HepG2 (cell line): ENCODE data around the gene SLC7A10. TPM values are rescaled to one million over a fixed set of nuclear protein-coding genes. Genes with fewer than 3 reads are reported as not detected.
A peak's percentile ranks its signal among the peaks of the same experiment; 100 is the strongest.

Source experiments
- AKNA ChIP-seq: sonication (generic); formaldehyde crosslinking; IDR thresholded peaks from 2 replicates; pipeline ENCODE4 v1.4.0; 2020; ENCODE audit warnings: missing genetic modification reagents, borderline replicate concordance
- ARNT ChIP-seq: fragments of 450-650 bp; IDR thresholded peaks from 2 replicates; pipeline ENCODE4 v1.6.1; 2017
- FOXO4 ChIP-seq: sonication (generic); formaldehyde crosslinking; conservative IDR thresholded peaks from 2 replicates; pipeline ENCODE4 v1.8.1; 2023; ENCODE audit warnings: missing genetic modification reagents
- HNF4G ChIP-seq, 2 experiments: sonication (generic) in 1 of 2; formaldehyde crosslinking in 1 of 2; IDR thresholded peaks; 2 replicates each; pipeline versions ENCODE4 v1.4.0 to v1.6.1; 2011 to 2020; ENCODE audit warnings: borderline replicate concordance in 2 of 2, low read depth in 2 of 2, mild to moderate bottlenecking in 2 of 2, low read length in 1 of 2, missing genetic modification reagents in 1 of 2, moderate library complexity in 1 of 2
- MEIS2 ChIP-seq: sonication (generic); formaldehyde crosslinking; IDR thresholded peaks from 2 replicates; pipeline ENCODE4 v1.9.0; 2021; ENCODE audit warnings: mild to moderate bottlenecking, missing genetic modification reagents
- MTA1 ChIP-seq: sonication (generic); formaldehyde crosslinking; IDR thresholded peaks from 2 replicates; pipeline ENCODE4 v1.4.0; 2020; ENCODE audit warnings: missing genetic modification reagents, mild to moderate bottlenecking, borderline replicate concordance
- NR1H2 ChIP-seq: sonication (generic); formaldehyde crosslinking; IDR thresholded peaks from 2 replicates; pipeline ENCODE4 v1.8.1; 2022; ENCODE audit warnings: low read depth, missing genetic modification reagents, borderline replicate concordance
- PLSCR1 ChIP-seq: sonication (generic); formaldehyde crosslinking; IDR thresholded peaks from 2 replicates; pipeline ENCODE4 v1.5.0; 2020; ENCODE audit warnings: missing genetic modification reagents, mild to moderate bottlenecking, borderline replicate concordance
- RARA ChIP-seq: IDR thresholded peaks from 2 replicates; pipeline ENCODE4 v1.6.1; 2016; ENCODE audit warnings: missing genetic modification reagents, missing compliant biosample characterization
- ZNF205 ChIP-seq: IDR thresholded peaks from 2 replicates; pipeline ENCODE4 v1.6.1; 2018; ENCODE audit warnings: missing biosample characterization, missing genetic modification reagents
- ZNF331 ChIP-seq: sonication (generic); formaldehyde crosslinking; IDR thresholded peaks from 2 replicates; pipeline ENCODE4 v1.4.0; 2020; ENCODE audit warnings: missing genetic modification reagents
- ZNF501 ChIP-seq: sonication (generic); formaldehyde crosslinking; IDR thresholded peaks from 2 replicates; pipeline ENCODE4 v1.5.1; 2020; ENCODE audit warnings: mild to moderate bottlenecking, moderate library complexity, missing genetic modification reagents
- ZNF646 ChIP-seq: sonication (generic); formaldehyde crosslinking; IDR thresholded peaks from 2 replicates; pipeline ENCODE4 v1.9.0; 2021; ENCODE audit warnings: mild to moderate bottlenecking, missing genetic modification reagents
- polyA plus RNA-seq, 8 experiments: library from polyadenylated mRNA; depleted of rRNA in 3 of 8; stranded (reverse) in 7 of 8; unstranded in 1 of 8; fragments of >200 nt; fragmentation: Illumina TruSeq in 4 of 8; extraction: Trizol in 4 of 8; gene quantifications; 2 replicates each; pipeline versions ENCODE4 v1.2.1 to v1.2.3, GENCODE V29; 2011 to 2016; ENCODE audit warnings: low read depth in 4 of 8, missing spikeins in 1 of 8, mixed read lengths in 1 of 8; ENCODE audit not compliant: insufficient read depth in 1 of 8
- total RNA-seq, 5 experiments: library from RNA; depleted of rRNA; stranded (reverse); fragments of >200 nt; fragmentation: Illumina TruSeq; extraction: Trizol; gene quantifications; 2 replicates each; pipeline ENCODE4 v1.2.3, GENCODE V29; 2016; ENCODE audit warnings: low read depth in 1 of 5

The SLC7A10 gene
- total and polyA plus RNA-seq, 2 of the 13 experiments (the other 11 are each of a cell fraction or from before 2014, with no cell fraction given), result 1.1 to 2.2 TPM

GRCh38 chr19:33273881-33274662, 48.4 kb upstream of the SLC7A10 start (continued):
- TF ChIP-seq ZNF646 (CRISPR knock-in tag) (peak; percentile 99), MEIS2 (CRISPR knock-in tag) (0 out of 2 replicates have a peak, but pooled peaks have one; percentile 12), MTA1 (CRISPR knock-in tag) (0 out of 2 replicates have a peak, but pooled peaks have one; percentile 24), PLSCR1 (CRISPR knock-in tag) (0 out of 2 replicates have a peak, but pooled peaks have one; percentile 30), NR1H2 (CRISPR knock-in tag) (peak; percentile 33; the same call in 1 of the 2 replicates), HNF4G (IDR thresholded peaks at IDR 0.05; ENCODE audit: borderline replicate concordance, low read depth, low read length) (no peak), HNF4G (CRISPR knock-in tag; IDR thresholded peaks at IDR 0.05; ENCODE audit: borderline replicate concordance, low read depth) (peak; percentile 62; the same call in 1 of the 2 replicates), FOXO4 (CRISPR knock-in tag) (no peak), ZNF501 (CRISPR knock-in tag) (0 out of 2 replicates have a peak, but pooled peaks have one; percentile 46), ARNT (no peak), AKNA (CRISPR knock-in tag) (no peak), RARA (peak; percentile 85), ZNF331 (peak; percentile 59), ZNF205 (peak; percentile 52; the same call in 1 of the 2 replicates)
